K562 (cell line): Measurements from ENCODE around the gene EMILIN3. TPM values are rescaled to one million over a fixed set of nuclear protein-coding genes. Genes with fewer than 3 reads are reported as not detected.
A peak's percentile ranks its signal among the peaks of the same experiment; 100 is the strongest.

Source experiments
- BCOR ChIP-seq: fragments of 450-650 bp; IDR thresholded peaks from 2 replicates; pipeline ENCODE4 v1.6.1; 2016
- ETV6 ChIP-seq, 3 experiments: fragments of 150-350 bp in 1 of 3; sonication (generic) in 1 of 3; formaldehyde crosslinking in 1 of 3; IDR thresholded peaks; 2 replicates each; pipeline versions ENCODE4 v1.6.1 to v1.8.0; 2014 to 2022; ENCODE audit warnings: borderline replicate concordance in 2 of 3, low read depth in 2 of 3, antibody characterized with exemption in 1 of 3, low read length in 1 of 3, mild to moderate bottlenecking in 1 of 3, missing genetic modification reagents in 1 of 3
- HSF4 ChIP-seq: fragments of 250-450 bp; sonication (Bioruptor Pico); IDR thresholded peaks from 2 replicates; pipeline ENCODE4 v2.1.2; 2022; ENCODE audit warnings: mild to moderate bottlenecking, moderate library complexity, borderline replicate concordance
- IFI16 ChIP-seq: fragments of 250-450 bp; sonication (Bioruptor Pico); IDR thresholded peaks from 2 replicates; pipeline ENCODE4 v2.1.2; 2022; ENCODE audit warnings: mild to moderate bottlenecking, inconsistent platforms
- KAT7 ChIP-seq: sonication (generic); formaldehyde crosslinking; IDR thresholded peaks from 2 replicates; pipeline ENCODE4 v1.8.0; 2022; ENCODE audit warnings: missing genetic modification reagents, mild to moderate bottlenecking, borderline replicate concordance
- KLF16 ChIP-seq: IDR thresholded peaks from 2 replicates; pipeline ENCODE4 v1.6.1; 2016; ENCODE audit warnings: antibody characterized with exemption
- NBN ChIP-seq: fragments of 450-650 bp; IDR thresholded peaks from 2 replicates; pipeline ENCODE4 v1.6.1; 2016; ENCODE audit warnings: low read depth, mild to moderate bottlenecking
- RAD51 ChIP-seq: fragments of 450-650 bp; IDR thresholded peaks from 2 replicates; pipeline ENCODE4 v1.7.1; 2016; ENCODE audit warnings: low read depth, mild to moderate bottlenecking, borderline replicate concordance
- RNF2 ChIP-seq: sonication (generic); IDR thresholded peaks from 2 replicates; pipeline ENCODE4 v1.6.1; 2016
- SOX6 ChIP-seq: fragments of 450-650 bp; IDR thresholded peaks from 2 replicates; pipeline ENCODE4 v1.6.1; 2014; ENCODE audit warnings: mild to moderate bottlenecking
- TAF7 ChIP-seq: fragments of 450-650 bp; IDR thresholded peaks from 2 replicates; pipeline ENCODE4 v1.6.1; 2016; ENCODE audit warnings: missing genetic modification characterization, missing compliant biosample characterization
- TEAD4 ChIP-seq, 2 experiments: sonication (generic) in 1 of 2; formaldehyde crosslinking in 1 of 2; IDR thresholded peaks; 2 replicates each; pipeline versions ENCODE4 v1.6.1 to v1.8.0; 2012 to 2022; ENCODE audit warnings: borderline replicate concordance in 1 of 2, inconsistent platforms in 1 of 2, low read length in 1 of 2, mild to moderate bottlenecking in 1 of 2, missing genetic modification reagents in 1 of 2
- TFAM ChIP-seq: fragments of 250-450 bp; sonication (Bioruptor Pico); conservative IDR thresholded peaks from 2 replicates; pipeline ENCODE4 v1.5.0; 2021; ENCODE audit warnings: mild to moderate bottlenecking, moderate library complexity
- YY1 ChIP-seq, 3 experiments: IDR thresholded peaks; 2 replicates each; pipeline ENCODE4 v1.6.1; 2011; ENCODE audit warnings: low read length in 2 of 3, mild to moderate bottlenecking in 2 of 3, moderate library complexity in 2 of 3, borderline replicate concordance in 1 of 3, control low read depth in 1 of 3, low read depth in 1 of 3; ENCODE audit not compliant: insufficient read depth in 3 of 3, insufficient replicate concordance in 2 of 3, control insufficient read depth in 1 of 3, insufficient read length in 1 of 3; ENCODE audit errors: extremely low read depth in 1 of 3
- ZFX ChIP-seq: sonication (generic); formaldehyde crosslinking; IDR thresholded peaks from 2 replicates; pipeline ENCODE4 v1.8.0; 2022; ENCODE audit warnings: mild to moderate bottlenecking, missing genetic modification reagents, moderate library complexity
- polyA plus RNA-seq, 8 experiments: library from polyadenylated mRNA; depleted of rRNA in 4 of 8; stranded (reverse) in 5 of 8; unstranded in 3 of 8; fragments of >200 nt; fragmentation: Nextera tagmentation in 2 of 8; fragmentation: Illumina TruSeq in 1 of 8; extraction: Ambion mirVana in 2 of 8; extraction: Trizol in 1 of 8; gene quantifications; 2 replicates each; pipeline versions ENCODE4 v1.2.1 to v1.2.3, GENCODE V29; 2011 to 2014; ENCODE audit warnings: inconsistent platforms in 1 of 8, missing spikeins in 1 of 8
- total RNA-seq, 7 experiments: library from RNA; depleted of rRNA in 6 of 7; stranded (reverse); fragments of >200 nt in 6 of 7; fragmentation: Illumina TruSeq in 2 of 7; extraction: Trizol in 2 of 7; gene quantifications; 2 replicates each; pipeline versions ENCODE4 v1.2.1 to v1.2.3, GENCODE V29; 2011 to 2021; ENCODE audit warnings: low replicate concordance in 1 of 7
- TF ChIP-seq, protein P1 (sequence below): fragments of 250-450 bp; sonication (Bioruptor Pico); IDR thresholded peaks from 2 replicates; pipeline ENCODE4 v1.8.0; 2022; ENCODE audit warnings: inconsistent platforms, mild to moderate bottlenecking, moderate library complexity, borderline replicate concordance
- TF ChIP-seq, protein P2 (sequence below): fragments of 150-350 bp; conservative IDR thresholded peaks from 2 replicates; pipeline ENCODE4 v1.6.1; 2014; ENCODE audit warnings: low read length
- TF ChIP-seq, protein P3 (sequence below): conservative IDR thresholded peaks from 2 replicates; pipeline ENCODE4 v1.6.1; 2011; ENCODE audit warnings: low read depth, mild to moderate bottlenecking, low read length; ENCODE audit not compliant: control insufficient read depth

The EMILIN3 gene
- total and polyA plus RNA-seq, 9 of the 15 experiments (the other 6 are each of a cell fraction or from before 2014, with no cell fraction given): 0.01 to 0.07 TPM; not detected in 7

DNA sequence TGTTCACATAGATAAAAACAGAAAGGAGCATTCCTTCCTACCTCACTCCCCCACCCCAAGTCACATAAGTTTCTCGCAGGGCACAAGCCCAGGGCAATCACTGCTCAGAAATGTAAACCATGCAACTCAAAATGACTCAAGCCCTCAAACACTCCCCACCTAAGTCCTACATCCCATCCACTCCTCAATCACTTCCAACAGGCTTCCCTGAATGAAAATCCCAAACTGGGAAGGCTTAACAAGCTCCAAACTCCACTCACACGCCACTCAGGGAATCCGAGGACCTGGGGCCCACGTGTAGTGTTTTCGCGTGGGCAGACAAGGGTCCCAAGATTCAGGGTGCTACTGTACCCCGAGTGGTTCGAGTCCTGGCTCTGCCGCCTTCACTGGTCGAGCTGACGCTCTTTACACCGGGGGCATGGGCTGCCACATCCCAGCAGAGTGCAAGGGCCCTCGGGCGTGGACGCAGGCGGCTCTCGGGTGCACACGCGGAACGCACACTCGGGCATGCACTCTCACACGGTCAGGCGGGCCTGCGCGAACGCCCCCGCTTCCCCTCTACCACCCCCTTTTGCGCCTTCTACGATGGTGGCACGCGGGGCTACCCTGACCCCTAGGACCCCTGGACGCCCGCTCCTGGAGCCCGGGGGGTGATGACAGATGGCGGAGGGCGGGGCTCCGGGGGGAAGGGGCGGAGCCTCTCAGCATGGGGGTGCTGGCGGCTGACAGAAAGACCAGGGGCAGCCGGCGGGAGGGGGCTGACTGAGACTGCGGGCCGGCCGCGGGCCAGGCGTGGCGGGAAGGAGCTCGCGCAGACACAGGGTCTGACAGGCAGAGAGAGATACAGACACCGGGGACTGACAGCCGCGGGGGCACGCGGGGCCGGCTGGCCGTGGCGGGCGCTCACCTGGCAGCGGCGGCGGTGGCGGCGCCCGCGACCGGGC, 49.7 kb downstream of the EMILIN3 start (continued):
- 0 out of 2 replicates have a peak, but pooled peaks have one; percentile 19 for TF ChIP-seq BCOR
- TF ChIP-seq RNF2: no peak
- TF ChIP-seq, protein P1, sequence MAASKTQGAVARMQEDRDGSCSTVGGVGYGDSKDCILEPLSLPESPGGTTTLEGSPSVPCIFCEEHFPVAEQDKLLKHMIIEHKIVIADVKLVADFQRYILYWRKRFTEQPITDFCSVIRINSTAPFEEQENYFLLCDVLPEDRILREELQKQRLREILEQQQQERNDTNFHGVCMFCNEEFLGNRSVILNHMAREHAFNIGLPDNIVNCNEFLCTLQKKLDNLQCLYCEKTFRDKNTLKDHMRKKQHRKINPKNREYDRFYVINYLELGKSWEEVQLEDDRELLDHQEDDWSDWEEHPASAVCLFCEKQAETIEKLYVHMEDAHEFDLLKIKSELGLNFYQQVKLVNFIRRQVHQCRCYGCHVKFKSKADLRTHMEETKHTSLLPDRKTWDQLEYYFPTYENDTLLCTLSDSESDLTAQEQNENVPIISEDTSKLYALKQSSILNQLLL (CRISPR knock-in tag): no peak
- TF ChIP-seq IFI16: no peak
- no peak for TF ChIP-seq HSF4
- 0 out of 2 replicates have a peak, but pooled peaks have one; percentile 6 for TF ChIP-seq TEAD4 (IDR thresholded peaks at IDR 0.05; ENCODE audit: low read length)
- no peak for TF ChIP-seq TEAD4 (CRISPR knock-in tag; IDR thresholded peaks at IDR 0.05; ENCODE audit: borderline replicate concordance)
- no peak for TF ChIP-seq KLF16
- no peak for TF ChIP-seq TFAM
- peak; percentile 56; the same call in 1 of the 2 replicates for TF ChIP-seq ZFX (CRISPR knock-in tag)
- no peak for TF ChIP-seq NBN
- TF ChIP-seq, protein P2, sequence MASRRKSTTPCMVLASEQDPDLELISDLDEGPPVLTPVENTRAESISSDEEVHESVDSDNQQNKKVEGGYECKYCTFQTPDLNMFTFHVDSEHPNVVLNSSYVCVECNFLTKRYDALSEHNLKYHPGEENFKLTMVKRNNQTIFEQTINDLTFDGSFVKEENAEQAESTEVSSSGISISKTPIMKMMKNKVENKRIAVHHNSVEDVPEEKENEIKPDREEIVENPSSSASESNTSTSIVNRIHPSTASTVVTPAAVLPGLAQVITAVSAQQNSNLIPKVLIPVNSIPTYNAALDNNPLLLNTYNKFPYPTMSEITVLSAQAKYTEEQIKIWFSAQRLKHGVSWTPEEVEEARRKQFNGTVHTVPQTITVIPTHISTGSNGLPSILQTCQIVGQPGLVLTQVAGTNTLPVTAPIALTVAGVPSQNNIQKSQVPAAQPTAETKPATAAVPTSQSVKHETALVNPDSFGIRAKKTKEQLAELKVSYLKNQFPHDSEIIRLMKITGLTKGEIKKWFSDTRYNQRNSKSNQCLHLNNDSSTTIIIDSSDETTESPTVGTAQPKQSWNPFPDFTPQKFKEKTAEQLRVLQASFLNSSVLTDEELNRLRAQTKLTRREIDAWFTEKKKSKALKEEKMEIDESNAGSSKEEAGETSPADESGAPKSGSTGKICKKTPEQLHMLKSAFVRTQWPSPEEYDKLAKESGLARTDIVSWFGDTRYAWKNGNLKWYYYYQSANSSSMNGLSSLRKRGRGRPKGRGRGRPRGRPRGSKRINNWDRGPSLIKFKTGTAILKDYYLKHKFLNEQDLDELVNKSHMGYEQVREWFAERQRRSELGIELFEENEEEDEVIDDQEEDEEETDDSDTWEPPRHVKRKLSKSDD: no peak
- no peak for TF ChIP-seq TAF7 (tag)
- no peak for TF ChIP-seq RAD51
- TF ChIP-seq YY1 (IDR thresholded peaks at IDR 0.05; ENCODE audit: borderline replicate concordance in 1 of 3, control insufficient read depth in 1 of 3, extremely low read depth in 1 of 3, insufficient read depth in 3 of 3, insufficient read length in 1 of 3, insufficient replicate concordance in 2 of 3, low read depth in 1 of 3, low read length in 2 of 3): peak in 1 of 3 experiments; percentile 15
- TF ChIP-seq KAT7 (CRISPR knock-in tag): peak; percentile 80; the same call in 1 of the 2 replicates
- no peak for TF ChIP-seq SOX6
- TF ChIP-seq ETV6 (IDR thresholded peaks at IDR 0.05; ENCODE audit: borderline replicate concordance in 1 of 2, low read depth in 2 of 2, low read length in 1 of 2): no peak
- 0 out of 2 replicates have a peak, but pooled peaks have one; percentile 22 for TF ChIP-seq ETV6 (CRISPR knock-in tag; IDR thresholded peaks at IDR 0.05; ENCODE audit: borderline replicate concordance)
- TF ChIP-seq, protein P3, sequence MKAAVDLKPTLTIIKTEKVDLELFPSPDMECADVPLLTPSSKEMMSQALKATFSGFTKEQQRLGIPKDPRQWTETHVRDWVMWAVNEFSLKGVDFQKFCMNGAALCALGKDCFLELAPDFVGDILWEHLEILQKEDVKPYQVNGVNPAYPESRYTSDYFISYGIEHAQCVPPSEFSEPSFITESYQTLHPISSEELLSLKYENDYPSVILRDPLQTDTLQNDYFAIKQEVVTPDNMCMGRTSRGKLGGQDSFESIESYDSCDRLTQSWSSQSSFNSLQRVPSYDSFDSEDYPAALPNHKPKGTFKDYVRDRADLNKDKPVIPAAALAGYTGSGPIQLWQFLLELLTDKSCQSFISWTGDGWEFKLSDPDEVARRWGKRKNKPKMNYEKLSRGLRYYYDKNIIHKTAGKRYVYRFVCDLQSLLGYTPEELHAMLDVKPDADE: no peak
